Measurements from ENCODE around the gene GLRX.
"Not testable (repeated sequence)": the region's sequence is repeated elsewhere in the genome, so short reads cannot be mapped to it uniquely, and the experiment has no call there.

The GLRX gene

DNA sequence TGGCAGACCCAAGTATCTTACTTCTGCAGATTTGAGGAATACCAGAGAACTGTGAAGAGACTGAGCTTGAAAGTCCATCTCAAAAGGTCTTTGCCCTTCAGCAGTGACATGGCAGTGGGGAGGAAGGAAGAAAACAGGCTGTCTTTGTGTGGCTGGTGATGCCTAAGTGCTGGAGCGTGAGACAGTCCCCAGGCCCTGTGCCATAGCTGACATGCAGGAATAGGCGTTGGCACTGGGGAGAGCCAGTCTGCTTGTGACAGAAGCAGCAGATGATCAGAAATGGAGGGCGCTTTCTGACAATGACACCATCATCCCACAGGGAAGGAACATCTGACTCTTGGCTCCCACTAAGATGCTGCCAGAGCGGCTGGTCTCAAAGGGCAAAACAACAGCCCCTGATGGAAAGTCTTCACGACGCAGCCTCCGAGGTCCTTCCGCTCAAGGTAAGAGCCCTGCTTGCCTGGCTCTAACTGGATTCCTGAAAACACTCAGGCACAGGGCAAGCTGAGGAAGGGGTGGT lies 15.5 kb upstream of the GLRX start:
- TF ChIP-seq CTCF (IDR thresholded peaks at IDR 0.05; ENCODE audit: low read depth, low read length, missing control alignments): no peak
- no peak overlapping the region for H3K4me3 ChIP-seq (ENCODE audit: low read depth, low read length)
- no peak for DNase-seq (ENCODE audit: low read depth)

DNA sequence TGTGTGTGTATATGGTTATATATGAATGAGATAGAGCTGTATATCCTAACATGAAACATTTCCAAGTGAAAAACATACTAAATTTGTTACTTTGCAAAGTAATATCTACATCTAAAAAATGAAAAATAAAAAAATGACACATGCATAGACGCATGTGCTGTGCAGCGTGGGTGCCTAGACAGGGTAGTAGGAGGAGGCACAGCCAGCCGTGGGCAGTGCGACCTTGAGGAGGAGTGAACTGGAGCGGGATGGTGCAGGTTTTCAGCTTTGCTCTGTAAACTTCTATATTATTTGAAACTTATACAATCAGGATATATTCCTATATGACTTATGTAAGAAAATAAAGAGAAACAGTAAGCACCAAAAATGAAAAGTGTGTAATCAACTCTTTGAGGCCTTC lies 15.0 kb upstream of the GLRX start:
- DNase-seq (ENCODE audit: low read depth): no peak
- no peak overlapping the region for H3K4me3 ChIP-seq (ENCODE audit: low read depth, low read length)
- no peak for TF ChIP-seq CTCF (IDR thresholded peaks at IDR 0.05; ENCODE audit: low read depth, low read length, missing control alignments)

- H3K4me3 ChIP-seq (ENCODE audit: low read depth, low read length); DNase-seq (ENCODE audit: low read depth): not testable (repeated sequence)
Observed at GRCh38 chr5:95836971-95837370, 14.4 kb upstream of the GLRX start.

DNA sequence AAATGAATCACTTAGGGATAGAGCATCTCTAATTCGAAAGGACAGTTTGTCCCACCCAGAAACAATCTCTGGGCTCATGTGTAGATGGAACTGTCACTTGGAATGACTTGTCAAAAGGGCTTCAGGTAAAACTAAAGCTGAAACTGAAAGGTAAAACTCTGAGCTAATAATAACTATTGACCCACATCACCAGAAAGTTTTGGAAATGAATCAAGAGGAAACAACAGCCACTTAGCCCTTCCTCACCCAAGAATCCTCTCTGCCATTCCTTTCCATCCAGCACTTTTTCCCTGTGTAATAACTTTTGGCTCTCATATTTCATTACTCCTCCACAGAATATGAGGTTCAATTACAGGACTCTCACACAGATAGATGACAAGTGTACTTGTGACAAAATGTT lies 14.0 kb upstream of the GLRX start:
- H3K4me3 ChIP-seq (ENCODE audit: low read depth, low read length): peak overlapping the region; percentile 59; the same call in 1 of the 2 replicates
- no peak for DNase-seq (ENCODE audit: low read depth)
- TF ChIP-seq CTCF (IDR thresholded peaks at IDR 0.05; ENCODE audit: low read depth, low read length, missing control alignments): no peak

GRCh38 chr5:95835682-95836385 lies 13.3 kb upstream of the GLRX start:
- no peak for TF ChIP-seq CTCF (IDR thresholded peaks at IDR 0.05; ENCODE audit: low read depth, low read length, missing control alignments)
- H3K4me3 ChIP-seq (ENCODE audit: low read depth, low read length): peak overlapping the region; percentile 59
- no peak for DNase-seq (ENCODE audit: low read depth)

- H3K4me3 ChIP-seq (ENCODE audit: low read depth, low read length): no peak overlapping the region
- no peak for TF ChIP-seq CTCF (IDR thresholded peaks at IDR 0.05; ENCODE audit: low read depth, low read length, missing control alignments)
- no peak for DNase-seq (ENCODE audit: low read depth)
Observed at GRCh38 chr5:95832664-95833063, 10.1 kb upstream of the GLRX start.

DNA sequence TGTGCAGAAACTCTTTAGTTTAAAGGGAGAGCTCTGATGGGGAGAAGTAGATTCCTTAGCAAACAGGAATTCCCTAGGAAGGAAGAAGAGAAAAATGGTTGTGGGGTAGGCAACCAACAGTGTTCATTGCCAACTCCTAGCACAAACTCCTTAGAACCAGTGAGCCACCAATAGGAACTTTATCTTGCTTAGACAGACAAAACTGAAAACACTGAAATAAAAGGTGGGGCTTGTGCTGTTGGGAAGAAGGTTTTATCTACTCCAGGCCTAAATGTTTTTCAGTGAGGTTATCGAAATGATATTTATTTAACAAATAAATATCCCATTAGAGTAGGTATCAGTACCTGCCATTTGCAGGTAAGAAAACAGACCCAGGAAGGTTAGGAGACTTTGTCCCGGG lies 7.7 kb upstream of the GLRX start:
- no peak overlapping the region for H3K4me3 ChIP-seq (ENCODE audit: low read depth, low read length)
- no peak for TF ChIP-seq CTCF (IDR thresholded peaks at IDR 0.05; ENCODE audit: low read depth, low read length, missing control alignments)
- DNase-seq (ENCODE audit: low read depth): no peak

Data from GM12864 (cell line).